ENCODE results near the gene ZNF823.
A peak's percentile ranks its signal among the peaks of the same experiment; 100 is the strongest.

ZNF823 gene

GRCh38 chr19:11736696-11737095 is 2.0 kb downstream of the ZNF823 start:
- DNase-seq, result no peak

DNA sequence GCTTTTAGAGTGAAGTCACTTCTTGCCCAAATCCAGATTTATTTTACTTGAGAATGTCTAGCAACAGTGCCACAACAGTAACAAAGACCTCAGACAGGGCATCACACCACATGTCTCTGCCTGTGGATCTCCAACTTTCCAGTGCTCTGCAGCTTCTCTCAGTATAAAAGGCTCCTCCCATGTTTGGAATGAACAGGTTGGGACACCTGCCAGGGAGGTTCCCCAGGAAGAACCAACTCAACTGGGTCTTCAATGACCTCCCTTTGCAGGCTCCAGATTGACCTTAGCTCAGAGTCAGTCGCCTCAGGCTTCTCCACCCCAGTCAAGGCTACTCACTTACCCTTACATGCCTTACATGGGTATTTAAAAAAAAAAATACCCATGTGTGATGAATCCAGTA is 3.4 kb downstream of the ZNF823 start:
- DNase-seq, result no peak

- no peak for DNase-seq
Measured at GRCh38 chr19:11729586-11729985, 9.2 kb downstream of the ZNF823 start.

- no peak for DNase-seq
Measured at GRCh38 chr19:11722414-11722813, 16.3 kb downstream of the ZNF823 start.

DNA sequence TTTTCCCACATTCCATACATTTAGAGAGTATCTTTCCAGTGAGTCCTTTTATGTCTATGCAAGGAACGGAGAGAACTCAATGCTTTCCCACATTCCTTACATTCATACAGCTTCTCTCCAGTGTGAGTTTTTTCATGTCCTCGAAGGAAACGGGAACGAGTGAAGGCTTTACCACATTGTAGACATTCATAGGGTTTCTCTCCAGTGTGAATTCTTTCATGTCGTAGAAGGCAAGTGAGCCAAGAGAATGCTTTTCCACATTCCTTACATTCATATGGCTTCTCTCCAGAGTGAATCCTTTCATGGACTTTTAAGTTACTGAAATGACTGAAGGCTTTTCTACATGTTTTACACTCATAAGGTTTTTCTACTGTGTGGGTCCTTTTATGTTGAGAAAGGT is 17.1 kb downstream of the ZNF823 start:
- no peak for DNase-seq

- no peak for DNase-seq
Measured at GRCh38 chr19:11710313-11710712, 28.4 kb downstream of the ZNF823 start.

- no peak for DNase-seq
Measured at GRCh38 chr19:11708457-11708856, 30.3 kb downstream of the ZNF823 start.

DNA sequence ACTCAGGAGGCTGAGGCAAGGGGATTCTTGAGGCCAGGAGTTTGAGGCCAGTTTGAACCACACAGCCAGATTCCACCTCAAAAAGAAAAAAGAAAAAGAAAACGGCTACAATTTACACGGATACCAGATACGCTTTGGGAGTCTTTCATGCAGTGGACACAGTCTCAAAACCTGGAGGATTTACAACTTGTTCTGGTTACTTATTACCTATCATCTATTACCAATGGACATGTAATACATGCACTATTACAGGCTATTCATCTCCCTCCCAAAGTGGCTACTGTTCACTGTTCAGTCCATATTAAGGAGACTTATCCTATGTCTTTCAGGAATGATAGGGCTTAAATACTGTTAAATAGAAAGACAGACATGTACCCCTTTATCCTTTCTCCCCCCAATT is 33.3 kb downstream of the ZNF823 start:
- no peak for DNase-seq

DNA sequence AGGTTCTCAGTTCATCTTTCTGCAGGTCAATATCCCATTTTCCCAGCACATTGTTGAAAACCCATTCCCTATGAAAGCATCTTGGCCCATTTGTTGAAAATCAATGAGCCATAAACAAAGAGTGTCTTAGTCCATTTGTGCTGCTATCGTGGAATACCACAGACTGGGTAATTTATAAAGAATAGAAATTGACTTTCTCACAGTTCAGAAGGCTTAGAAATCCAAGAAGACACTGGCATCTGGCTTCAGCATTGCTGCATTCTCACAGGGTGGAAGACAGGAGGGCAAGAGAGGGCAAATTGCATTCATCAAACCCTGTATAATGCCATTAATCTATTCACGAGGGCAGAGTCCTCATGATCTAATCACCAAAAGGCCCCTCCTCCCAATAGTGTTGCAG is 34.1 kb downstream of the ZNF823 start:
- DNase-seq, result peak; percentile 9

DNA sequence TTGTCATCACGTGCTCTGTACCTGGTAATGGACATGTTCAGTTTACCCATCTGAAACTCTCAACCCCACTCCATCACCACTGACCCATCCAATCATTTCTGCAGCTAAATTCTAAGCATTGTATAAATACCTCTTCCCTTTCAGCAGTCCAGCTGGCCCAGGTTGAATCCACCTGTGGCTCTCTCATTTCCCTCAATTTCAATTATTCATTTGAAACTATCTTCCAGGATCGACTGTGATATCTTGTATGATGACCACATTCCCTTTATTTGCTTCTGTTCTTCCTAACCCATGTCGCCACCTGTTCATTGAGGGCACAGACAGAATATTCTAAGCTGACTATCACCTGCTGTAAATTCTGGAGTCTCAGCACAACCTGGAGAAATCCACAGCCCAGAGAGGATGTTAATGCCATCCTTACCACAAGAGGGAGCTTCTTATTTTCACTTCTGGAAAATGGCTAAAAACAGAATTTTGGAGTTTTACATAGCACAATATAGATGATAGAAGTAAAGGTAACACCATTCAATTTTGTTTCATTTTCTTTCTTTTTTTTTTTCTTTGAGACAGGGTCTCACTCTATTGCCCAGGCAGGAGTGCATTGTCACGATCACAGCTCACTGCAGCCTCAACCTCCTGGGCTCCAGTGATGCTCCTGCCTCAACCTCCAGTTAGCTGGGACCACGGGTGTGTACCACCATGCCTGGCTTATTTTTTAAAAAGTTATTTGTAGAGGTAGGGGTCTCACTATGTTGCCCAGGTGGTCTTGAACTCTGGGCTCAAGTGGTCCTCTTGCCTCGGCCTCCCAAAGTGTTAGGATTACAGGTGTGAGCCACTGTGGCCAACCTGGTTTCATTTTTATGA is 38.6 kb downstream of the ZNF823 start:
- DNase-seq, result peak; percentile 51

- DNase-seq, result no peak
Measured at GRCh38 chr19:11698231-11698630, 40.5 kb downstream of the ZNF823 start.

- DNase-seq, result no peak
Measured at GRCh38 chr19:11697284-11697855, 41.4 kb downstream of the ZNF823 start.

- peak; percentile 98 for DNase-seq
Measured at GRCh38 chr19:11694533-11695439, 44.0 kb downstream of the ZNF823 start.

DNA sequence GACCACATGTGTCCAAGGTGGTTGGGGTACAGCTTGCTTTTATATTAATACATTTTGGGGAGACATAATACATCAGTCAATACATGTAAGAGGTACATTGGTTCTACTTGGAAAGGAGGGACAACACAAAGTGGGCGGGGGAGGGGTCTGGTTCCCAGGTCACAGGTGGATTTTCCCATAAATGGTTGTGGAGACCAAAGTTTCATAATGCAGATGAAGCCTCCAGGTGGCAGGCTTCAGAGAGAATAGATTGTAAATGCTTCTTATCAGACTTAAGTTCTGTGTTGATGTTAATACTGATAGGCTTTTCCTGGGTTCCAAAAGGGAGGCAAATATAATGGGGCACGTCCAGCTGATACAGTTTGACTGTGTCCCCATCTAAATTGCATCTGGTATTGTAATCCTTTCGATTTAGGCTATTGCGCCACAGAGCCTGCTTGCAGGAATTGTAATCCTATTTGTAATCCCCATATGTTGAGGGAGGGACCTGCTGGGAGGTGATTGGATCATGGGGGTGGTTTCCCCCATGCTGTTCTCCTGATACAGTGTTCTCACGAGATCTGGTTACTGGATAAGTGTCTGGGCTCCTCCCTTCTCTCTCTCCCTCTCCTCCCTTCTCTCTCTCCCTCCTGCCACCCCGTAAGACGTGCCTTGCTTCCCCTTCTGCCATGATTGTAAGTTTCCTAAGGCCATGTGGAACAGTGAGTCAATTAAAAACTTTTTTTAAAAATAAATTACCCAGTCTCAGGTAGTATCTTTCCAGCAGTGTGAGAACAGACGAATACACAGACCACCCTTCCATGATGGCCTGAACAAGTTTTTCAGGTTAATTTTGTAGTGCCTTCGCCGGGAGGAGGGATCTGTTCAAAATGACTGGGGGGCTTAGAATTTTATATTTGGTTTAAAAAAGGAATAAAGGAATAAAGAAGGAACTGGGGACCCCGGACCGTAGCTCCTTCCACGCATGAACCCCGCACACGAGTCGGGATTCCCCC is 44.9 kb downstream of the ZNF823 start:
- peak; percentile 79 for DNase-seq

DNA sequence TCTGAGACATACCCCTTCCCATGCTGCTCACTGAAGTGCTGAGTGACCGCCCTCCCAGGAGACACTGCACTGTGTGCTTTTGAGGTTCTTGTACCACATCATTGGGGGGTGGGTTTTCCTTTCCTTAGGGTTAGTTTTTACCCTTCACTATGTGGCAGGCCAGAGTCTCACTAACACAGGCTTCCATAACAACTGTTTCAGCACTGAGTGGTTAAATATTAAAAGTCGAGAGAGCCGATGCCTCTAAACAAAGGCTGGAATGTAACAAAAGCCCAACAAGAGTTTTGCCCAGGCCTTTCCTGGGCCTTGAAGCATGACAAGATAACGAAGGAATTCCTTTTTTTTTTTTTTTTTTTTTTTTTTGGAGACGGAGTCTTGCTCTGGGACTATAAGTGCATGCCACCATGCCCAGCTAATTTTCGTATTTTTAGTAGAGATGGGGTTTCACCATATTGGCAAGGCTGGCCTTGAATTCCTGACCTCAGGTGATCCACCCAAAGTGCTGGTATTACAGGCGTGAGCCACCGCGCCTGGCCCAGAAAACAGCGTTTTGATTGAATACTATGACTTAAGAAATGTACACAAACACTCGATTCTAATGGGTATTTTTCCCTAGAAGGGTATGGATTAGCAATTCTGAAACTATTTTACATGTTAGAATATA is 46.5 kb downstream of the ZNF823 start:
- DNase-seq, result no peak

DNA sequence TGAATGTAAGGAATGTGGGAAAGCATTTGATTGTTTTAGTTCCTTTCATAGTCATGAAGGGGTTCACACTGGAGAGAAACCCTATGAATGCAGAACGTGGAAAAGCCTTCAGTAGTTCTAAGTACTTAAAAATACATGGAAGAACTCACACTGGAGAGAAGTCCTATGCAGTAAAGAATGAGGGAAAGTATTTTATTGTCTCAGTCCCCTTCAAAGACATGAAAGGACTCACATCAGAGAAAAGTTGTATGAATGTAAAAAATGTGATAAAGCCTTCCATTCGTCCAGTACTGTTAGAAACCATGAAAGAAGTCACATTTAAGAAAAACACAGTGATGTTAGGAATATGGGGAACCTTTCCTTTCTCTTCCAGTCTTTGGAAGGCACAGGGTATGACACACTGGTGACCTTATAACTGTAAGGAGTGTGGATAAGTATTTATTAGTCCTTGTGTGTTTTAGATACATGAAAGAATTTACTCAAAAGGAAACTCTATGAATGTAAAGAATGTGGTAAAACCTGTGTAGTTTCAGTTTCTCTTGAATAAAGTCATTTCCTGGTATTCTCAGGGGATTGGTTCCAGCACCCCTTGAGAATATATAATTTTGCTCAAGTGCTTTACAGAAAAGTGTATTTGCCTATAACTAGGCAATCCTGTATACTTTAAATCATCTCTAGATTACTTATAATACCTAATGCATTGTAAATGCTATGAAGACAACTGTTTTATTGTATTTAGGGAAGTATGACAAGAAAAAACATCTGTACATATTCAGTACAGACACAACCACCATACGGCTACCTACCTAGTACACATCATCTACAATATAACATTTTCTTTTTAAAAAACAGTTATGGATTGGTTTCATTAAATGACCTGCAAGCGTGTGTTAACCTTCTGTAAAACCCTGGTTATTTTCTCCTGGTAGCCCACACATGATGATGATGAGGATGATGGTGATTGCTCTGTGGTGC is 52.8 kb downstream of the ZNF823 start:
- DNase-seq, result no peak

DNA sequence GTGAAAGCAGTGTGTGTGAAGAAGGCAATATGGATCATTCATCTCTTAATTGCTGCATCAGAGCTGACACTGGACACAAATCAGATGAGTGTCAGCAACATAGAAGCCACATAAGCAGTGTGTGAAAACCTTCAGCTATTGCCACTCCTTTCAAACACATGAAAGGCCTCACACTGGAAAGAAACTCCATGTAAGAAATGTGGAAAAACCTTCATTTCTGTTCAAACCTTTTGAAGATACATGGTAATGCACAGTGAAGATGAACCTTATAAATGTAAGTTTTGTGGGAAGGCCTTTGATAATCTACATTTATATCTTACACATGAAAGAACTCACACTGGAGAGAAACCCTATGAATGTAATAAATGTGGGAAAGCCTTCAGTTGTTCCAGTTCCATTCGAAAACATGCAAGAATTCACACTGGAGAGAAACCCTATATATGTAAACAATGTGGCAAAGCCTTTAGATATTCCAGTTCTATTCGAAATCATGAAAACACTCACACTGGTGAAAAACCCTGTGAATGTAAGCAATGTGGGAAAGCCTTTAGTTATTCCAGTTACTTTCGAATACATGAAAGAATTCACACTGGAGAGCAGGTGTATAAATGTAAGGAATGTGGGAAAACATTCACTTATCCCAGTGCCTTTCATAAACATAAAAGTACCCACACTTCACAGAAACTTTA is 53.6 kb downstream of the ZNF823 start:
- DNase-seq, result no peak

GRCh38 chr19:11680689-11681302 is 58.0 kb downstream of the ZNF823 start:
- no peak for DNase-seq

- DNase-seq, result no peak
Measured at GRCh38 chr19:11678504-11678903, 60.2 kb downstream of the ZNF823 start.
